Cardiac ventricle fibroblast (primary cell): ENCODE measurements around the gene SLTM. TPM values are rescaled to one million over a fixed set of nuclear protein-coding genes. Genes with fewer than 3 reads are reported as not detected.

ENCODE experiments used
- total RNA-seq: library from RNA; depleted of rRNA; stranded (reverse); fragments of >200 nt; gene quantifications from 2 replicates; pipeline ENCODE4 v1.2.3, GENCODE V29; 2015

Gene SLTM
- total RNA-seq, result 30.7 and 49.4 TPM in 2 replicates

GRCh38 chr15:58933281-58934113 lies at the start of gene SLTM:
Gene SLTM (minus strand): TSS chr15:58933679. CDS start chr15:58933565, 114 bp downstream.

Other genes starting within 250 kb of the SLTM start
- gene ADAM10, start 184.0 kb downstream of the SLTM start, total RNA-seq, result 71.5 and 76.5 TPM in 2 replicates
- 6.7 TPM in 2 replicates for gene MINDY2, start 162.4 kb downstream of the SLTM start, total RNA-seq
- gene RNF111, start 54.0 kb upstream of the SLTM start, total RNA-seq, result 13.4 and 18.1 TPM in 2 replicates
- gene CCNB2, start 171.5 kb upstream of the SLTM start, total RNA-seq, result 2.9 and 6.1 TPM in 2 replicates